ENCODE results near the gene LPP.

LPP gene

GRCh38 chr3:188282871-188283270 is 128.9 kb downstream of the LPP start:
- no peaks in the 10 kb centered on the region for H3K36me3 ChIP-seq (ENCODE audit: insufficient read depth, low read length)
- no peak for ATAC-seq (ENCODE audit: insufficient read depth, low read depth)
- no peak overlapping the region for H3K4me3 ChIP-seq (ENCODE audit: low read depth in 1 of 2, low read length in 2 of 2)

GRCh38 chr3:188283347-188283746 is 129.4 kb downstream of the LPP start:
- Histone ChIP-seq H3K9ac (ENCODE audit: low read depth, low read length) (no peak overlapping the region), H3K79me2 (ENCODE audit: insufficient read depth, low read length) (peaks cover 9% of the 10 kb centered on the region; the same call in 1 of the 2 replicates), H3K4me1 (ENCODE audit: insufficient read depth, low read length) (no peaks in the 10 kb centered on the region), H3K4me3 (ENCODE audit: low read depth in 1 of 2, low read length in 2 of 2) (no peak overlapping the region), H3K27ac (ENCODE audit: low read length) (no peak overlapping the region), H2AFZ (ENCODE audit: low read depth, low read length) (no peak overlapping the region), H4K20me1 (ENCODE audit: insufficient read depth, low read length) (peaks cover 4% of the 10 kb centered on the region; the same call in 1 of the 2 replicates), H3K4me2 (ENCODE audit: insufficient read depth, low read length) (no peak overlapping the region), H3K9me3 (ENCODE audit: insufficient read depth, low read length, severe bottlenecking) (no peaks in the 10 kb centered on the region), H3K27me3 (ENCODE audit: insufficient read depth, low read length, poor library complexity) (no peaks in the 10 kb centered on the region), H3K36me3 (ENCODE audit: insufficient read depth, low read length) (no peaks in the 10 kb centered on the region)
- no peak for DNase-seq
- ATAC-seq (ENCODE audit: insufficient read depth, low read depth) = no peak
- TF ChIP-seq CTCF (IDR thresholded peaks at IDR 0.05; ENCODE audit: borderline replicate concordance, extremely low read depth, low read length, poor library complexity, severe bottlenecking) = no peak
- no peak for TF ChIP-seq EZH2 (IDR thresholded peaks at IDR 0.05; ENCODE audit: borderline replicate concordance, low read depth, low read length, severe bottlenecking)

More at GRCh38 chr3:188282871-188283270, 128.9 kb downstream of the LPP start:
- no peak overlapping the region for H3K27ac ChIP-seq (ENCODE audit: low read length)
- no peak overlapping the region for H3K4me2 ChIP-seq (ENCODE audit: insufficient read depth, low read length)
- no peaks in the 10 kb centered on the region for H3K27me3 ChIP-seq (ENCODE audit: insufficient read depth, low read length, poor library complexity)
- no peaks in the 10 kb centered on the region for H3K4me1 ChIP-seq (ENCODE audit: insufficient read depth, low read length)
- no peak overlapping the region for H2AFZ ChIP-seq (ENCODE audit: low read depth, low read length)
- peaks cover 4% of the 10 kb centered on the region; the same call in 1 of the 2 replicates for H4K20me1 ChIP-seq (ENCODE audit: insufficient read depth, low read length)
- no peaks in the 10 kb centered on the region for H3K9me3 ChIP-seq (ENCODE audit: insufficient read depth, low read length, severe bottlenecking)
- H3K9ac ChIP-seq (ENCODE audit: low read depth, low read length) = no peak overlapping the region
- DNase-seq = no peak
- TF ChIP-seq CTCF (IDR thresholded peaks at IDR 0.05; ENCODE audit: borderline replicate concordance, extremely low read depth, low read length, poor library complexity, severe bottlenecking) (no peak), EZH2 (IDR thresholded peaks at IDR 0.05; ENCODE audit: borderline replicate concordance, low read depth, low read length, severe bottlenecking) (no peak)
- H3K79me2 ChIP-seq (ENCODE audit: insufficient read depth, low read length) = peaks cover 14% of the 10 kb centered on the region; the same call in 1 of the 2 replicates

GRCh38 chr3:188284455-188285212 is 130.7 kb downstream of the LPP start:
- H3K9ac ChIP-seq (ENCODE audit: low read depth, low read length) = no peak overlapping the region
- no peak overlapping the region for H3K4me2 ChIP-seq (ENCODE audit: insufficient read depth, low read length)
- H3K4me1 ChIP-seq (ENCODE audit: insufficient read depth, low read length) = no peaks in the 10 kb centered on the region
- no peak for ATAC-seq (ENCODE audit: insufficient read depth, low read depth)
- H3K79me2 ChIP-seq (ENCODE audit: insufficient read depth, low read length) = peaks cover 7% of the 10 kb centered on the region; the same call in 1 of the 2 replicates
- TF ChIP-seq CTCF (IDR thresholded peaks at IDR 0.05; ENCODE audit: borderline replicate concordance, extremely low read depth, low read length, poor library complexity, severe bottlenecking) = no peak
- TF ChIP-seq EZH2 (IDR thresholded peaks at IDR 0.05; ENCODE audit: borderline replicate concordance, low read depth, low read length, severe bottlenecking) = no peak
- H3K36me3 ChIP-seq (ENCODE audit: insufficient read depth, low read length) = no peaks in the 10 kb centered on the region
- H3K4me3 ChIP-seq (ENCODE audit: low read depth in 1 of 2, low read length in 2 of 2) = no peak overlapping the region
- H3K9me3 ChIP-seq (ENCODE audit: insufficient read depth, low read length, severe bottlenecking) = no peaks in the 10 kb centered on the region
- DNase-seq = no peak
- no peaks in the 10 kb centered on the region for H3K27me3 ChIP-seq (ENCODE audit: insufficient read depth, low read length, poor library complexity)
- peaks cover 4% of the 10 kb centered on the region; the same call in 1 of the 2 replicates for H4K20me1 ChIP-seq (ENCODE audit: insufficient read depth, low read length)
- no peak overlapping the region for H2AFZ ChIP-seq (ENCODE audit: low read depth, low read length)
- no peak overlapping the region for H3K27ac ChIP-seq (ENCODE audit: low read length)

All from DND-41 (cell line).